CD4-positive, CD25-positive, alpha-beta regulatory T cell (primary cell): ENCODE data around the gene JDP2. TPM values are rescaled to one million over a fixed set of nuclear protein-coding genes. Genes with fewer than 3 reads are reported as not detected.

Source experiments
- ATAC-seq, 2 donors: fragments of 150-1000 bp; cut with Tn5 transposase; one replicate each; pipeline ENCODE4 v1.10.0; 2021; ENCODE audit warnings: low read depth in 2 of 2, moderate number of reproducible peaks in 2 of 2, moderate library complexity in 1 of 2
- DNase-seq, 3 donors: peaks; one replicate each; pipeline versions ENCODE4 v3.0.0 to v3.0.0-alpha.2; 2012 to 2022; ENCODE audit warnings: mixed read lengths in 1 of 3
- H3K27ac ChIP-seq: one replicate; pipeline ENCODE4 v1.7.0; 2013; ENCODE audit warnings: mild to moderate bottlenecking, low read length; ENCODE audit not compliant: insufficient read depth, poor library complexity, severe bottlenecking
- H3K27me3 ChIP-seq: one replicate; pipeline ENCODE4 v1.7.0; 2013; ENCODE audit warnings: low read length; ENCODE audit not compliant: control insufficient read depth, insufficient read depth
- H3K36me3 ChIP-seq: one replicate; pipeline ENCODE4 v1.7.0; 2013; ENCODE audit warnings: mild to moderate bottlenecking, low read length, moderate library complexity; ENCODE audit not compliant: control insufficient read depth, insufficient read depth
- H3K4me1 ChIP-seq: 2 replicates; pipeline ENCODE4 v1.7.0; 2013; ENCODE audit warnings: mild to moderate bottlenecking, low read length; ENCODE audit not compliant: insufficient read depth, control insufficient read depth, poor library complexity, severe bottlenecking
- H3K4me3 ChIP-seq: one replicate; pipeline ENCODE4 v1.7.0; 2013; ENCODE audit warnings: low read depth, mild to moderate bottlenecking, low read length, moderate library complexity
- H3K9me3 ChIP-seq, 2 experiments: 1 replicate in 1 of 2; 2 replicates in 1 of 2; pipeline ENCODE4 v1.7.0; 2013; ENCODE audit warnings: low read length in 2 of 2, mild to moderate bottlenecking in 1 of 2, moderate library complexity in 1 of 2; ENCODE audit not compliant: control insufficient read depth in 2 of 2
- H3K27ac Mint-ChIP-seq, 3 donors: one replicate each; pipeline ENCODE4 v1.8.0; 2020 to 2022; ENCODE audit warnings: mild to moderate bottlenecking in 3 of 3, mixed read lengths in 3 of 3, moderate library complexity in 2 of 3
- H3K27me3 Mint-ChIP-seq: one replicate; pipeline ENCODE4 v1.8.0; 2022; ENCODE audit warnings: mild to moderate bottlenecking, mixed read lengths
- H3K36me3 Mint-ChIP-seq: one replicate; pipeline ENCODE4 v1.8.0; 2020; ENCODE audit warnings: mixed read lengths
- H3K4me1 Mint-ChIP-seq, 4 donors: one replicate each; pipeline ENCODE4 v1.8.0; 2020 to 2022; ENCODE audit warnings: mixed read lengths in 4 of 4, mild to moderate bottlenecking in 1 of 4
- H3K4me3 Mint-ChIP-seq, 4 donors: one replicate each; pipeline ENCODE4 v1.8.0; 2020 to 2022; ENCODE audit warnings: mild to moderate bottlenecking in 4 of 4, mixed read lengths in 4 of 4, moderate library complexity in 3 of 4
- H3K9me3 Mint-ChIP-seq, 7 donors: one replicate each; pipeline ENCODE4 v1.8.0; 2020 to 2022; ENCODE audit warnings: mixed read lengths in 7 of 7, mild to moderate bottlenecking in 3 of 7, moderate library complexity in 2 of 7
- polyA plus RNA-seq, 4 donors: library from polyadenylated mRNA; unstranded; fragments of 300-500 nt; fragmentation: Illumina TruSeq; gene quantifications; one replicate each; pipeline ENCODE4 v1.2.3, GENCODE V29; 2021
- total RNA-seq: library from RNA; stranded (reverse); gene quantifications from one replicate; pipeline ENCODE4 v1.2.3, GENCODE V29; 2022

Gene JDP2
- total and polyA plus RNA-seq, 5 donors from 2014 or later, result 0.62 to 0.79 TPM; not detected in 3

- no peak for DNase-seq
- Mint-ChIP-seq H3K36me3 (no peaks in the 10 kb centered on the region), H3K9me3 (peaks cover 0 to 1% (median 0%) of the 10 kb centered on the region in 7 donors), H3K27me3 (peaks cover 41% of the 10 kb centered on the region), H3K27ac (no peak overlapping the region), H3K4me3 (no peak overlapping the region), H3K4me1 (peaks cover 0 to 19% (median 7%) of the 10 kb centered on the region in 4 donors)
- no peaks in the 10 kb centered on the region for H3K9me3 ChIP-seq
- peaks cover 12% of the 10 kb centered on the region for H3K4me1 ChIP-seq
- no peak overlapping the region for H3K4me3 ChIP-seq
- no peaks in the 10 kb centered on the region for H3K36me3 ChIP-seq
- no peak overlapping the region for H3K27ac ChIP-seq
- peaks cover 6% of the 10 kb centered on the region for H3K27me3 ChIP-seq
- ATAC-seq, result no peak
These were observed 4.0 kb downstream of the JDP2 start for GRCh38 chr14:75431827-75432226.

GRCh38 chr14:75432411-75432810, 4.6 kb downstream of the JDP2 start:
- H3K4me1 Mint-ChIP-seq, result peaks cover 0 to 14% (median 5%) of the 10 kb centered on the region in 4 donors
- Histone ChIP-seq H3K9me3 (no peaks in the 10 kb centered on the region), H3K27ac (no peak overlapping the region), H3K4me3 (no peak overlapping the region), H3K36me3 (no peaks in the 10 kb centered on the region), H3K27me3 (peaks cover 6% of the 10 kb centered on the region), H3K4me1 (peaks cover 6% of the 10 kb centered on the region)
- ATAC-seq (no peak), DNase-seq (no peak)
- H3K9me3 Mint-ChIP-seq, result peaks cover 0 to 1% (median 0%) of the 10 kb centered on the region in 7 donors
- H3K36me3 Mint-ChIP-seq, result no peaks in the 10 kb centered on the region
- H3K27ac Mint-ChIP-seq, result peak overlapping the region in 1 of 3 donors; percentile 9
- H3K27me3 Mint-ChIP-seq, result peaks cover 35% of the 10 kb centered on the region
- H3K4me3 Mint-ChIP-seq, result no peak overlapping the region

DNA sequence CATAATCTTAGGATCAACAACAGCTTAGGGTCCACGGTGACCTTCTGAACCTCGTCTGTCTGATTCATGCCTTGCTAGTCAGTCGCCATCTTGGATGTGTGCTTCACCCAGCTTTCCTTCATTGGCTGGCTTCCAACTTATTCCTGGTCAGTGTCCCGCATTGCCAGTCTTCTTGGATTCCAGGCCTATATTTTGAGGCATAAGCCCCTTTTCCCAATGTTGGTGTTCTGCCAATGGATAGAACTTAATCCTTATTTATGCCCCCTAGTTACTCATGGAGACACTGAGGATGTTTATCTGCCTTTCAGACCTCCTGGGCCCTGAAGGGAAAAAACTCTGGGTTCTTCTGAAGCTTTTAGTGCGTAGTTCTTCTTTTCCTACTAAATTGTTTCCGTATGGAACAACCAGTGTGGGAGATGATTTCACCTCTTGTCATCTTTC, 5.8 kb downstream of the JDP2 start:
- Mint-ChIP-seq H3K4me3 (no peak overlapping the region), H3K27ac (no peak overlapping the region), H3K4me1 (peaks cover 0 to 14% (median 4%) of the 10 kb centered on the region in 4 donors), H3K36me3 (no peaks in the 10 kb centered on the region), H3K9me3 (peaks cover 0 to 1% (median 0%) of the 10 kb centered on the region in 7 donors), H3K27me3 (peaks cover 35% of the 10 kb centered on the region)
- H3K9me3 ChIP-seq, result no peaks in the 10 kb centered on the region
- DNase-seq (no peak), ATAC-seq (no peak)
- H3K27me3 ChIP-seq, result peaks cover 6% of the 10 kb centered on the region
- H3K36me3 ChIP-seq, result no peaks in the 10 kb centered on the region
- no peak overlapping the region for H3K27ac ChIP-seq
- no peak overlapping the region for H3K4me3 ChIP-seq
- peaks cover under 1% of the 10 kb centered on the region for H3K4me1 ChIP-seq

DNA sequence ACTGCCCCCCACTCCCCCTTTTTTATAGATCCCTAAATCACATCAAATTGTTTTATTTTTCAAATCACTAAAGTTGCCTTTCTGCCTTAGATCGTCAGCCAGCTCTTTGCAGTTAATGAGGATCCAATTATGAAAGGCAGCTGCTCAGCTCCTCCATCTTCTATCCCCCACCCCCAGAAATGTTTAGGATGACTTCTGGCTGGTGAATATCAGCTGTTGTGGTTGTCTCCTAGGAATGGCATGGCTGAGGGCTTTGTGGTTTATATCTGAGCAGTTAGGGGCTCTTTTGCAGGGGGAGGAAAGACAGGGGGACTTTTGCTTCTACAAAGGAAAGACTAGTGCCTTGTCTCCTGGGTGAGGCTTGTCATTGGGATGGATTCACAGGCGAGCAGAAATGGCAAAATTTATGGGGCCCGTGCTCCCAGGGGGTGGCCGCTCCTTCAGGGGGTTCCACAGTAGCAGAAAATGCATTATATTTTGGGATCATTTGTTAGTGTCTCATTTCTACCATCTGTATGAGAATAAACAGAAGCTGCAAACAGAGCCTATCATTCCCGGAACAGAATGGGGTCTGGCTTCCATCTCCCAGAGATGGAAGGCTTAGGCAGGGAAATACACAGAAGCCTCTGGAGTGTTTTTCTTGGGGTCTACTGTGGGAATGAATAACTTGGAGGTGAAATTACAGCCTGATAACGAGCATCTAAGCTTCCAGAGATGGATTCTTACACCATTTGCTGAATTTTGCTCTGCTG, 6.5 kb downstream of the JDP2 start:
- Histone ChIP-seq H3K36me3 (no peaks in the 10 kb centered on the region), H3K4me1 (no peaks in the 10 kb centered on the region), H3K4me3 (no peak overlapping the region), H3K27me3 (peaks cover 3% of the 10 kb centered on the region), H3K27ac (no peak overlapping the region), H3K9me3 (no peaks in the 10 kb centered on the region)
- DNase-seq, result no peak
- no peak for ATAC-seq
- Mint-ChIP-seq H3K4me3 (no peak overlapping the region), H3K36me3 (no peaks in the 10 kb centered on the region), H3K4me1 (peaks cover 0 to 14% (median 4%) of the 10 kb centered on the region in 4 donors), H3K27ac (no peak overlapping the region), H3K9me3 (peaks cover 0 to 1% (median 0%) of the 10 kb centered on the region in 7 donors), H3K27me3 (peaks cover 29% of the 10 kb centered on the region)

GRCh38 chr14:75434890-75435248, 7.0 kb downstream of the JDP2 start:
- Histone ChIP-seq H3K27ac (no peak overlapping the region), H3K27me3 (no peaks in the 10 kb centered on the region), H3K4me1 (no peaks in the 10 kb centered on the region), H3K36me3 (no peaks in the 10 kb centered on the region), H3K4me3 (no peak overlapping the region), H3K9me3 (no peaks in the 10 kb centered on the region)
- peaks cover 0 to 1% (median 0%) of the 10 kb centered on the region in 7 donors for H3K9me3 Mint-ChIP-seq
- no peak for ATAC-seq
- H3K4me3 Mint-ChIP-seq, result no peak overlapping the region
- peaks cover 0 to 14% (median 4%) of the 10 kb centered on the region in 4 donors for H3K4me1 Mint-ChIP-seq
- H3K27me3 Mint-ChIP-seq, result peaks cover 24% of the 10 kb centered on the region
- no peaks in the 10 kb centered on the region for H3K36me3 Mint-ChIP-seq
- no peak for DNase-seq
- no peak overlapping the region for H3K27ac Mint-ChIP-seq

- no peak overlapping the region for H3K27ac ChIP-seq
- Mint-ChIP-seq H3K36me3 (no peaks in the 10 kb centered on the region), H3K9me3 (peaks cover 0 to 1% (median 0%) of the 10 kb centered on the region in 7 donors), H3K27ac (no peak overlapping the region), H3K27me3 (peaks cover 19% of the 10 kb centered on the region), H3K4me1 (peaks cover 0 to 14% (median 4%) of the 10 kb centered on the region in 4 donors), H3K4me3 (no peak overlapping the region)
- H3K9me3 ChIP-seq, result no peaks in the 10 kb centered on the region
- H3K4me3 ChIP-seq, result no peak overlapping the region
- peak in 1 of 3 donors; percentile 54 for DNase-seq
- ATAC-seq, result peak in 1 of 2 donors; percentile 45
- no peaks in the 10 kb centered on the region for H3K4me1 ChIP-seq
- no peaks in the 10 kb centered on the region for H3K36me3 ChIP-seq
- no peaks in the 10 kb centered on the region for H3K27me3 ChIP-seq
These were observed 7.7 kb downstream of the JDP2 start for GRCh38 chr14:75435473-75435872.

GRCh38 chr14:75437201-75438143, 9.7 kb downstream of the JDP2 start:
- Mint-ChIP-seq H3K4me3 (no peak overlapping the region), H3K27ac (no peak overlapping the region), H3K4me1 (peaks cover 0 to 14% (median 4%) of the 10 kb centered on the region in 4 donors), H3K36me3 (no peaks in the 10 kb centered on the region), H3K27me3 (peaks cover 20% of the 10 kb centered on the region), H3K9me3 (no peaks in the 10 kb centered on the region)
- H3K36me3 ChIP-seq, result no peaks in the 10 kb centered on the region
- H3K9me3 ChIP-seq, result no peaks in the 10 kb centered on the region
- no peaks in the 10 kb centered on the region for H3K27me3 ChIP-seq
- H3K4me1 ChIP-seq, result no peaks in the 10 kb centered on the region
- DNase-seq, result no peak
- no peak overlapping the region for H3K27ac ChIP-seq
- no peak for ATAC-seq
- no peak overlapping the region for H3K4me3 ChIP-seq
